GM23338 (cell line): ENCODE data around the gene ZC3H13. TPM values are rescaled to one million over a fixed set of nuclear protein-coding genes. Genes with fewer than 3 reads are reported as not detected.

Experiments used
- ATAC-seq: fragments of 200-7000 bp; cut with Tn5 transposase; 3 replicates; pipeline ENCODE4 v1.9.1; 2020
- DNase-seq: peaks from one replicate; pipeline ENCODE4 v3.0.0-alpha.2; 2015; ENCODE audit warnings: low spot score
- H2AFZ ChIP-seq: fragments of 200-600 bp; sonication (generic); 2 replicates; pipeline ENCODE4 v1.8.0; 2016; ENCODE audit warnings: antibody characterized with exemption, mild to moderate bottlenecking, moderate library complexity
- H3F3A ChIP-seq: fragments of 200-600 bp; sonication (generic); replicated peaks from 2 replicates; pipeline ENCODE4 v1.8.0; 2017; ENCODE audit warnings: antibody characterized with exemption, mixed run types, low read depth
- H3K27ac ChIP-seq: fragments of 200-600 bp; sonication (generic); 2 replicates; pipeline ENCODE4 v1.6.1; 2016; ENCODE audit warnings: low read depth
- H3K27me3 ChIP-seq: fragments of 200-600 bp; sonication (generic); 2 replicates; pipeline ENCODE4 v1.8.0; 2016; ENCODE audit warnings: mild to moderate bottlenecking, mixed run types, moderate library complexity; ENCODE audit not compliant: insufficient read depth
- H3K36me3 ChIP-seq: fragments of 200-600 bp; sonication (generic); 2 replicates; pipeline ENCODE4 v1.8.0; 2016; ENCODE audit warnings: mild to moderate bottlenecking; ENCODE audit not compliant: insufficient read depth
- H3K4me1 ChIP-seq: fragments of 200-600 bp; sonication (generic); 2 replicates; pipeline ENCODE4 v1.8.0; 2016; ENCODE audit warnings: mild to moderate bottlenecking, moderate library complexity; ENCODE audit not compliant: insufficient read depth
- H3K4me2 ChIP-seq: fragments of 200-600 bp; sonication (generic); 2 replicates; pipeline ENCODE4 v1.7.1; 2017; ENCODE audit warnings: mixed run types
- H3K4me3 ChIP-seq: fragments of 200-600 bp; sonication (generic); 2 replicates; pipeline ENCODE4 v1.6.1; 2016; ENCODE audit warnings: mixed run types
- H3K79me2 ChIP-seq: fragments of 200-600 bp; sonication (generic); replicated peaks from 2 replicates; pipeline ENCODE4 v1.8.0; 2017; ENCODE audit warnings: mild to moderate bottlenecking; ENCODE audit not compliant: insufficient read depth
- H3K9me2 ChIP-seq: fragments of 200-600 bp; sonication (generic); 2 replicates; pipeline ENCODE4 v1.8.0; 2017; ENCODE audit not compliant: insufficient read depth
- H4K20me1 ChIP-seq: fragments of 200-600 bp; sonication (generic); replicated peaks from 2 replicates; pipeline ENCODE4 v1.8.0; 2017; ENCODE audit warnings: mild to moderate bottlenecking; ENCODE audit not compliant: insufficient read depth
- H3K27ac Mint-ChIP-seq: 2 replicates; pipeline ENCODE4 v1.8.0; 2020; ENCODE audit warnings: inconsistent platforms, mild to moderate bottlenecking, moderate library complexity, mixed read lengths
- H3K27me3 Mint-ChIP-seq: 3 replicates; pipeline ENCODE4 v1.8.0; 2022; ENCODE audit warnings: low read depth, mild to moderate bottlenecking, moderate library complexity, mixed read lengths, inconsistent platforms; ENCODE audit not compliant: insufficient read depth, poor library complexity
- H3K36me3 Mint-ChIP-seq: 3 replicates; pipeline ENCODE4 v1.8.0; 2021; ENCODE audit warnings: low read depth, mild to moderate bottlenecking, inconsistent platforms, moderate library complexity, mixed read lengths
- H3K4me1 Mint-ChIP-seq: 3 replicates; pipeline ENCODE4 v1.8.0; 2020; ENCODE audit warnings: mild to moderate bottlenecking, inconsistent platforms, mixed read lengths
- H3K4me3 Mint-ChIP-seq: 3 replicates; pipeline ENCODE4 v1.8.0; 2021; ENCODE audit warnings: moderate library complexity, mild to moderate bottlenecking, inconsistent platforms, mixed read lengths
- H3K9me3 Mint-ChIP-seq: 3 replicates; pipeline ENCODE4 v1.8.0; 2020; ENCODE audit warnings: moderate library complexity, mild to moderate bottlenecking, inconsistent platforms, mixed read lengths
- CREB1 ChIP-seq: fragments of 250-450 bp; sonication (Bioruptor Pico); IDR thresholded peaks from 2 replicates; pipeline ENCODE4 v1.5.0; 2020; ENCODE audit warnings: low read depth, mild to moderate bottlenecking, moderate library complexity
- ETS1 ChIP-seq: IDR thresholded peaks from 2 replicates; pipeline ENCODE4 v1.6.1; 2016; ENCODE audit warnings: antibody characterized with exemption
- EZH2 ChIP-seq: fragments of 200-600 bp; sonication (generic); IDR thresholded peaks from one replicate; pipeline ENCODE4 v1.8.0; 2017; ENCODE audit warnings: antibody characterized with exemption, mild to moderate bottlenecking, low read depth; ENCODE audit not compliant: unreplicated experiment
- EZH2phosphoT487 ChIP-seq: fragments of 200-600 bp; sonication (generic); IDR thresholded peaks from one replicate; pipeline ENCODE4 v1.8.1; 2018; ENCODE audit warnings: antibody characterized with exemption; ENCODE audit not compliant: unreplicated experiment
- JUNB ChIP-seq: IDR thresholded peaks from one replicate; pipeline ENCODE4 v1.6.1; 2016; ENCODE audit warnings: antibody characterized with exemption; ENCODE audit not compliant: unreplicated experiment
- NANOG ChIP-seq: IDR thresholded peaks from 2 replicates; pipeline ENCODE4 v1.6.1; 2016; ENCODE audit warnings: antibody characterized with exemption, borderline replicate concordance
- POLR2AphosphoS5 ChIP-seq: IDR thresholded peaks from 2 replicates; pipeline ENCODE4 v1.6.1; 2016; ENCODE audit warnings: antibody characterized with exemption, low read depth
- REST ChIP-seq: IDR thresholded peaks from one replicate; pipeline ENCODE4 v1.6.1; 2018; ENCODE audit warnings: antibody characterized with exemption; ENCODE audit not compliant: unreplicated experiment
- STAT1 ChIP-seq: IDR thresholded peaks from one replicate; pipeline ENCODE4 v1.6.1; 2016; ENCODE audit warnings: antibody characterized with exemption; ENCODE audit not compliant: unreplicated experiment
- ZNF114 ChIP-seq: fragments of 250-450 bp; sonication (Bioruptor Pico); IDR thresholded peaks from 2 replicates; pipeline ENCODE4 v1.5.0; 2020; ENCODE audit warnings: mild to moderate bottlenecking, moderate library complexity
- ZNF331 ChIP-seq: fragments of 250-450 bp; sonication (Bioruptor Pico); IDR thresholded peaks from 2 replicates; pipeline ENCODE4 v1.5.0; 2020; ENCODE audit warnings: low read depth, mild to moderate bottlenecking, moderate library complexity
- ZNF462 ChIP-seq: fragments of 250-450 bp; sonication (Bioruptor Pico); IDR thresholded peaks from 2 replicates; pipeline ENCODE4 v1.5.0; 2020; ENCODE audit warnings: mild to moderate bottlenecking, moderate library complexity
- polyA plus RNA-seq: library from polyadenylated mRNA; unstranded; fragments of >200 nt; fragmentation: Nextera tagmentation; extraction: Ambion mirVana; gene quantifications from 2 replicates; pipeline ENCODE4 v1.2.1, GENCODE V29; 2016
- total RNA-seq: library from RNA; depleted of rRNA; stranded (reverse); fragments of >200 nt; shearing (Covaris generic); gene quantifications from 2 replicates; pipeline ENCODE4 v1.2.3, GENCODE V29; 2014

ZC3H13 gene
- total and polyA plus RNA-seq, 2 experiments from 2014 or later = 39.6 to 125 TPM

- Histone ChIP-seq H3K27me3 (no peaks in the 10 kb centered on the region), H3F3A (no peaks in the 10 kb centered on the region), H3K4me3 (no peak overlapping the region), H3K36me3 (peaks cover 3% of the 10 kb centered on the region; the same call in 1 of the 2 replicates), H3K4me2 (no peak overlapping the region), H2AFZ (no peak overlapping the region), H3K9me2 (no peaks in the 10 kb centered on the region), H3K27ac (no peak overlapping the region), H3K79me2 (peaks cover 28% of the 10 kb centered on the region), H3K4me1 (no peaks in the 10 kb centered on the region), H4K20me1 (no peaks in the 10 kb centered on the region)
- H3K27me3 Mint-ChIP-seq = no peaks in the 10 kb centered on the region
- peaks cover 5% of the 10 kb centered on the region; the same call in 2 of the 3 replicates for H3K36me3 Mint-ChIP-seq
- H3K4me3 Mint-ChIP-seq = no peak overlapping the region
- TF ChIP-seq REST (no peak), POLR2AphosphoS5 (no peak), NANOG (no peak), CREB1 (CRISPR knock-in tag) (no peak), EZH2 (no peak), JUNB (no peak), ZNF462 (no peak), ETS1 (no peak), EZH2phosphoT487 (no peak), STAT1 (no peak), ZNF114 (CRISPR knock-in tag) (no peak), ZNF331 (no peak)
- H3K4me1 Mint-ChIP-seq = peaks cover 3% of the 10 kb centered on the region; the same call in 1 of the 3 replicates
- DNase-seq (no peak), ATAC-seq (no peak)
- no peaks in the 10 kb centered on the region; the same call in 2 of the 3 replicates for H3K9me3 Mint-ChIP-seq
- H3K27ac Mint-ChIP-seq = no peak overlapping the region
Observed at GRCh38 chr13:46022481-46022880, 30.1 kb downstream of the ZC3H13 start.
